HG02759 (cell line): Measurements from ENCODE around the gene DGCR2.

ENCODE experiments used
- ATAC-seq: cut with Tn5 transposase; IDR thresholded peaks from one replicate; pipeline ENCODE4 v1.9.1; 2021; ENCODE audit warnings: mild to moderate bottlenecking, moderate library complexity; ENCODE audit not compliant: unreplicated experiment

DGCR2 gene

DNA sequence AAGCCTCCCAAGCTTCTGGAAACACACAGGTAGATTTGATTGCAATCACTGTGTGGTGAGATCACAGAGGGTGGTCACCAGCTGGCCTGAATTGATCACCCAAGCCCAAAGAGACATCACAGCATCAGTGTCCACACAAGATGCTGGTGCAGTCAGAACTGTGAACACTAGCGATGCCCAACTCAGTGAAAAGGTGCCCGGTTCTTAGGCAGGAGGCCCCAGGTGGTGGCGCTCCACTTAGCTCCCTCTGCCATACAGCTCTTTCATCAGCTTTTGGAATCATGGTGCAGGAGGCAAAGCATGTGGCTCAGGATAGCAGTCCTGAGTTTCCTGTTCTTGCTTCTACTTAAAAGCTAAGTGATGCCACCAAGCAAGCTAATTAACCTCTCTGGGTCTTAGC is 11.1 kb downstream of the DGCR2 start:
- ATAC-seq, result no peak

DNA sequence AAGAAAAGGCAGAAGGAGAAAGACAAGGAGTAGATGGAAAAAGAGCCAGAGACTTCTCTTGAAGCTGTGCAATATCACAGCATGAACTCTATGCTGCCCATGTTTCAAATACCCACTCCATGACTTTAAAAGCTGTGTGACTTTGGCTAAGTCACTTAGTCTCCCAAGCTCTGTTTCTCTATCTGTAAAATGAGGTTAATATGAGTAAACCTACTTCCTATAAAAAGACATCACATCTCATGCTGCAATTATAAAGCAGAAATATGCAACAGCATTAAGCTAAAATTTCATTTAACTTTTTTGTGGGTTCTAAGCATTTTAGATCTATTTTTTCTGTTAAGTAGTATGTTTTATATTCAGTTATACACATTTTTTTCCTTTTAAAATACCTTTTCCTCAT is 11.6 kb downstream of the DGCR2 start:
- ATAC-seq, result no peak

DNA sequence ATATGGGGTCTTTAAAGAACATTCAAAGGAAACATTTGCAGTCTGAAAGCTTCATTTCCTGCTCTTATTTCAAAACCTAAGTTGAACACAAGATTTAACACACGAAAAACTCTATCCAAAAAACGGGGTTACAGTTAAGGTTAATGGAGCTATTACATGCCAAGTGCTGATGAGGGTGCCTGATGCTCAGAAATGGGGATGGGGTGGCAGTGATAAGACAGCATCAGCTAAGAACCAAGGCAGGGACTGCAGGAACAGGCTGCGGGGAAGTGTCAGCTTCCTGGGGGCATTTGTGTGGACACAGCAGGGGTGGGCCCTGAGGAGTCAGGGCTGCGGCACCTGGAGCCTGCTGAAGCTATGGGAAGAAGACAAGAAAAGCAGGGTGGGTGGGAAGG is 12.2 kb downstream of the DGCR2 start:
- no peak for ATAC-seq

DNA sequence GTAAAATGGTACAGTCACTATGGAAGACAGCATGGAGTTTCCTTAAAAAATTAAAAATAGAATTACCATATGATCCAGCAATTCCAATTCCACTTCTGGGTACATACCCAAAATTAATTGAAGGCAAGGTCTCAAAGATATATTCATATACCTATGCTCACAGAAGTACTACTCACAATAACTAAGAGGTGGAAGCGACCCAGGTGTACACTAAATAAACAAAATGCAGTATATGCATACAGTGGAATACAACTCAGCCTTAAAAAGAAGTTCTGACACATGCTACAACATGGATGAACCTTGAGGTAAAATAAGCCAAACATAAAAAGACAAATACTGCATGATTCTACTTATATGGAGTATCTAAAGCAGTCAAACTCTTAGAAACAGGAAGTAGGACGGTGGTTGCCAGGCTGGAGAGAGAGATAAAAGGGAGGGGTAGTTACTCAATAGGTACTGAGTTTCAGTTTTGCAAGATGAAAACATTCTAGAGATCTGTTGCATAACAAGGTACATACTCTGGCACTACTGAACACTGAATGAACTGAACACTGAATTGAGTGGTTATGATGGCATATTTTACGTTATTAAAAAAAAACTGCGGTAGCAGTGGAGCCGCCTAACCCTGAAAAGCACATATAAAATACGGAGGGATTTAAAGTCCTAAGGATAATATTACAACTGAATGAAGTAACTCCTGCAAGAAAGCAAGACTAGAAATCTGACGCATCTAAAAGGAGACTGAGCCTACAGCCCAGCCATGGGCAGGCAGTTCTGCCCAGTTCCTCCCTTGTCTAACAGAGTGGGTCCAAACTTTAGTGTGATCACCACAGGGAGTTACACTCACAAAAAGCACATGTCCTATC is 12.8 kb downstream of the DGCR2 start:
- peak; percentile 87 for ATAC-seq

- ATAC-seq, result no peak
Observed at GRCh38 chr22:19108807-19109197, 13.4 kb downstream of the DGCR2 start.

DNA sequence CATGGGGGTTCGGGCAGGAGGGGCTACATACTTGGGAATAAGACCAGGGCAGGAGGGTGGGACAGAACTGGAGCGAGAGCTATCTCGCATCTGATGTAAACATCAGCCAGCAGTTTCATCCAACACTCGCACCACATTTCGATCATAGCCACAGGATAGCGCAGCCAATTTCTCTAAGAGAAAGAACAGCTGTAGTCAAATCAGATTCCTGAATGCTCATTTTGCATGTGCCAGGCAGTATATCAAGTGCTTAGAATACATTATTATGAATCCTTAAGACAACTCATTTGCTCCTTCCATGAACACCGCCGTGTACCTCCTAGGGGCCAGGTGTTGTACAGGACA is 14.5 kb downstream of the DGCR2 start:
- no peak for ATAC-seq

DNA sequence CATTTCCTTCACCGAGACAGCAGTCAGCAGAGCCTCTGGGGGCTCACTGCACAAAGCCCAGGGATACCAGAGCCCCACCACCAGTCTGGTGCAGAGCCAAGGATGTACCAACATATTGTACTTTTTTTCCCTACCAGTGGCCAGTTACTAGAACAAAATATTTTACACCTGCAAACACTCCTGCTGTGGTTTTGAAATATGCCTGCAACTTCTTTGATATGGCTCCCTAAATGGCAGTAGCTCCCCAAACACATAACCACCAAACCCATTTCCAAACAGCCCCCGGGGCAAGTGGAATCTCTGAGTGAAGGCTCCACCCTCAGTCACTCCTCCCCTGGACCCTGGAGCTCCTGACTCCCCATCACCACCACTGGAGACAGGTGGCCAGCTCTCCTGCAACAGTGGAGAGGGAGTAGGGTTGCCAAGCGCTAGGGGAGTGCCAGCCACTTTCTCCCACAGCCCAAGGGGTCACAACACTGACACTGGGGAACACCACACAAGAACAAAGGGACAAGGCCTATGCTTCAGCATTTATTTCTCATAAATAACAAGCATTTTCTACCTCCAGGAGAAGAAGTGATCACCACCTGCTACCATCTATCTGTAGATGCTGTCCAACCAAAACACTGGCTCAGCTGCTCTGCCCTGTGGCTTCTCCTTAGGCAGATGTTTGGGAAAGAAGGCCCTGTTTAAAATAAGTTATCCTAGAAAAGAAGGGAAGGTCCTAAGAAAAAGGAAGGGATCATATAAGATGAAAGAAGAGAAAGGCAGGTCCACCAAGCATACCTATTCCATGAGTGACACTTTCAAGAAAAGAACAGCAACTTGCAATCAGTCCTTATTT is 15.1 kb downstream of the DGCR2 start:
- no peak for ATAC-seq

GRCh38 chr22:19105867-19106802 is 16.1 kb downstream of the DGCR2 start:
- ATAC-seq, result no peak

DNA sequence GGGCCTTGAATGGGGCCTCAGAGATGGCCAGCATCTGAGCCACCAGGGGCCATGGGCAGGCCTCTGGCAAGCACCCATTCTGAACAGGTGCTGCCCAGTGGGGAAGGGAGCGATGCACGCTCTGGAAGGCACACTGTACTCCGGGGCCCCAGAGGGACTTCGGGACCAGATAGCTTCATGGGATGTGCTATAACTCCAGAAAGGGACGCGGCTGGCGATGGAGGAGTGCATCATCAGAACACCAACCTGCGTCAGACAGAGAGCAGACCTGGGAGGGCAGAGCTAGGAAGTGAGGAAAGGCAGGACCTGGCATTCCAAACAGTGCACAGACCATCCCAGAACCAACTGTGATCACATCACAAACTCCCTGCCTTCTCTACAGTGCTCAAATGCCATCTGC is 16.8 kb downstream of the DGCR2 start:
- ATAC-seq, result no peak

DNA sequence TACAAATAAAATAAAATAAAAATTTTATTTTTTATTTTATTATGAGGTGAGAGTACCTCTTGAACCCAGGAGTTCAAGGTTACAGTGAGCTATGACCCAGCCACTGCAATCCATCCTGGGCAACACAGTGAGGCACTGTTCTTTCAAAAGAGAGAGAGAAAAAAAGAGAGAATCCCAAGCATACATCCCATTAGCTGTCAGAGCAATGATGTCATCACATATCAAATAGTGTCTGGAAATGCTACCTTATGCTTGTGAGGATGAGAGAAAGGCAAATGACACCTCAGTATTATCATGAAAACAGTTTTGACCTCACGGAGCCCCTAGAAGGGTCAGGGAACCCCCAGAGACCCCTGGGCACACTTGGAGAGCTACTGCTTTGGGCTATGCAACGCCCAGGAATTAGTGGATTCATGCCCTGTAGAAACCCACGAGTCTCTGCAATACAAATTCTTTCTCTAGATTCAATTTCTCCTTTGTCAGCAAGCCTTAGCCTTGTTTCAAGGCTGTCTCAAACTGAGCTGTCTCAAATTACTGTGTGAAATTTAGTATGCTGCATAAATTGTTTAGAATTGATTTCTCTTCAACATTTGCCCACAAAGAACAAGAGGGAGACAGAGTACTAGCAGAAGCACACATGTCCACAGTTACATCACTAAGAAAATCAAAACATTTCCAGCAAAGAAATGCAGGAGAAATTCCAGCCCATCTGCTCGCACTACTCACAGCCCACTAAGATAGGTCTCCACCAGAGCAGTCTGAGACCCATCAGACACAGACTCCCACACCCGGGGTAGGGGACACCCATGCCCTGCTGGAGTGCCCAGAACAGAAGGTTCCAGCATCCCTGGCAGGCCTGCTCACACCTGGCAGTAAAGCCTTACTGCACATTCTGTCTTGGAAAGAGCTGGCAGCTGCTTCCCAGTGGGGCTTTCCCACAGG is 18.1 kb downstream of the DGCR2 start:
- no peak for ATAC-seq

GRCh38 chr22:19098157-19098556 is 24.1 kb downstream of the DGCR2 start:
- no peak for ATAC-seq

- ATAC-seq, result no peak
Observed at GRCh38 chr22:19097518-19097917, 24.7 kb downstream of the DGCR2 start.

GRCh38 chr22:19096555-19096954 is 25.7 kb downstream of the DGCR2 start:
- no peak for ATAC-seq

- ATAC-seq, result no peak
Observed at GRCh38 chr22:19094393-19094997, 27.7 kb downstream of the DGCR2 start.

DNA sequence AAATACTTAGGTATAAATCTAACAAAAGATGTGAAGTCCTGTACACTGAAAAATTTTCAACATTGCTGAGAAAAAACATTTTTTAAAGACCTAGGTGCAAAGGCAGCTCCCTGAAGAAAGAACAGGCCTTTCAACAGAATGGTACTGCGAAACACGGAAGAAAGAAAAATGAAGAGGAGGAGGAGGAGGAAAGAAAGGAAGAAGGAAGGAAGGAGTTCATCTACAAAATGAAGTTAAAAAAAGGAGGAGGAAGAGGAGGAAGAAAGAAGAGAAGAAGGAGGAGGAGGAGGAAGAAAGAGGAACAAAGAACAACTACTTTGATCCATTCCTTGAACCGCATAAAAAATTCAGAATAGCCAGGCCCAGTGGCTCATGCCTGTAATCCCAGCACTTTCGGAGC is 29.5 kb downstream of the DGCR2 start:
- no peak for ATAC-seq

GRCh38 chr22:19090586-19091127 is 31.6 kb downstream of the DGCR2 start:
- no peak for ATAC-seq

GRCh38 chr22:19090183-19090582 is 32.0 kb downstream of the DGCR2 start:
- ATAC-seq, result no peak

DNA sequence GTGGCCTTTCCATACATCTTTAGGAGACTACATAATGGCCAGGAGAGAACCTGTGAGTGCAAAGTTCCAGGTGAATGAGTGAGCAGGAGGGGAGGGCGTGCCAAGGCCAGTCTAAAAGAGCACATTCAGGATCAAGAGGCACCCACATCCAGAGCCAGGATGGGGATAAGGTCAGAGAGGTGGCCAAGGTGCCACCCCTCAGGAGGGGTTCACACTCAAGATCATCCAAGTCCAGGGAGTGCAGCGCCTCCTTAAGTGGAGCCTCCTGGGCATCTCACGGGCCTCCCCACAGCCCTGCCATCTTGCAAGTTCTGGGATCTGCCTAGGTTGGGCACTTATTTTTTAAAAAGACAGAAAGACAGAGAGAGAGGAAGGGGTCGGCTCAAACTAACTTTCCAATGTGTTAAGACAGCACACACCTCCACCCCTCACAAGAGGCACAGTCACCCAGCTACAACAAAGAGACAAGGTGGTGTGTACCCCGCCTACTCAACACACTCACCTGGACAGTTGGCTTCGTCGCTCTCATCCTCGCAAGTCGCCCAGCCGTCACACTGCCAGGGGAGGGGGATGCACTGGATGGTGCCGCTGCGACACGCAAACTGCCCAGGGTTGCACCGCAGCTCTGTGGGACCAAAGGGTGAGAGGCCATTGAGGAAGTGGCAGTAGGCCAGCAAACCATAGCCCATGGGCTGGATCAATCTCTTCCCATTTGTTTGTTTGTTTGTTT is 33.2 kb downstream of the DGCR2 start:
- no peak for ATAC-seq

DNA sequence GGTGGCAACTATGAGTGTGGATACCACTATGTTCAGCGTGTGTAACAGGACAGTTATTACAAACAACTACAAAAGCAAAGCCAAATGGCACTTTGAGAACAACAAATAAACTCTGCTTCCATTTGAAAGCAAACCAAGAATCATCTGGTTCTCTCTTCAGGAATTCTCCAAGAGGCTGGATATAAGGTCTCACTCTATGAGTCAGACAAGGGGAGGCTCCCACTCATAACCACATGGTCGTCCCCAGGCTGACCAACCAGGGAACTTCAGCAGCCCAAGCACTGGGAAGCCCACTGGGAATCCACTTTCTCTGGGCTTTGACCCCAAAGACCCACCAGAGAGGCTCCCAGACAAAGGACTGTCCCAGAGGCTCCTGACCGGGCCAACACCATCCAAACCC is 35.3 kb downstream of the DGCR2 start:
- ATAC-seq, result no peak
